Ascending aorta (tissue), 2 donors: Measurements from ENCODE around the gene HSD3B7. TPM values are rescaled to one million over a fixed set of nuclear protein-coding genes. Genes with fewer than 3 reads are reported as not detected.

Source experiments
- DNase-seq, 2 donors: peaks; one replicate each; pipeline ENCODE4 v3.0.0-alpha.2; 2019; ENCODE audit warnings: low spot score in 2 of 2
- H3K27ac ChIP-seq, 2 donors: fragments of 200-600 bp; sonication (generic); one replicate each; pipeline ENCODE4 v1.5.1; 2016 to 2017; ENCODE audit warnings: mild to moderate bottlenecking in 1 of 2
- H3K27me3 ChIP-seq: fragments of 200-600 bp; sonication (generic); one replicate; pipeline ENCODE4 v1.5.1; 2017
- H3K36me3 ChIP-seq, 2 donors: fragments of 200-600 bp; sonication (generic); one replicate each; pipeline ENCODE4 v1.5.1; 2016
- H3K4me1 ChIP-seq, 2 donors: fragments of 200-600 bp; sonication (generic); one replicate each; pipeline ENCODE4 v1.5.1; 2016 to 2017; ENCODE audit warnings: mild to moderate bottlenecking in 1 of 2
- H3K4me3 ChIP-seq, 2 donors: fragments of 200-600 bp; sonication (generic); one replicate each; pipeline ENCODE4 v1.5.1; 2016 to 2017; ENCODE audit warnings: mild to moderate bottlenecking in 1 of 2
- H3K9me3 ChIP-seq, 2 donors: fragments of 200-600 bp; sonication (generic); one replicate each; pipeline ENCODE4 v1.5.1; 2016
- CTCF ChIP-seq, 3 experiments: fragments of 200-600 bp in 2 of 3; fragments of 450-650 bp in 1 of 3; sonication (generic) in 2 of 3; IDR thresholded peaks; one replicate each; pipeline ENCODE4 v1.5.1; 2016 to 2019; ENCODE audit warnings: antibody characterized with exemption in 3 of 3, mild to moderate bottlenecking in 1 of 3, moderate library complexity in 1 of 3
- intact Hi-C: fragments of 100-400 bp; cut with DNase I; formaldehyde crosslinking; loops from one replicate; pipeline ENCODE4 v1.15.1; 2023
- total RNA-seq: library from RNA; depleted of rRNA; stranded (reverse); fragments of >200 nt; gene quantifications from one replicate; pipeline ENCODE4 v1.1.0, GENCODE V29; 2016

The HSD3B7 gene
- total RNA-seq, 1 donor from 2014 or later: 35.2 TPM

- no peak for TF ChIP-seq CTCF (IDR thresholded peaks at IDR 0.05)
- intact Hi-C loops: no loop called here
- no peaks in the 10 kb centered on the region for H3K9me3 ChIP-seq
- no peak for DNase-seq
- H3K4me3 ChIP-seq: no peak overlapping the region
- H3K27ac ChIP-seq: no peak overlapping the region
- H3K4me1 ChIP-seq: no peaks in the 10 kb centered on the region
- no peaks in the 10 kb centered on the region for H3K27me3 ChIP-seq
- H3K36me3 ChIP-seq: no peaks in the 10 kb centered on the region
Observed at GRCh38 chr16:31020536-31020935, 35.5 kb downstream of the HSD3B7 start.

- intact Hi-C loops: no loop called here
- H3K9me3 ChIP-seq: no peaks in the 10 kb centered on the region
- TF ChIP-seq CTCF (IDR thresholded peaks at IDR 0.05): no peak
Observed at GRCh38 chr16:31022544-31023251, 37.7 kb downstream of the HSD3B7 start.

GRCh38 chr16:31023252-31023602, 38.2 kb downstream of the HSD3B7 start:
- Histone ChIP-seq H3K27ac (no peak overlapping the region), H3K4me3 (no peak overlapping the region), H3K36me3 (no peaks in the 10 kb centered on the region), H3K9me3 (no peaks in the 10 kb centered on the region), H3K27me3 (no peaks in the 10 kb centered on the region), H3K4me1 (no peaks in the 10 kb centered on the region)
- TF ChIP-seq CTCF (IDR thresholded peaks at IDR 0.05): no peak
- DNase-seq: no peak
- intact Hi-C loops: no loop called here

More at GRCh38 chr16:31022544-31023251, 37.7 kb downstream of the HSD3B7 start:
- Histone ChIP-seq H3K4me1 (no peaks in the 10 kb centered on the region), H3K4me3 (no peak overlapping the region), H3K27me3 (no peaks in the 10 kb centered on the region), H3K36me3 (no peaks in the 10 kb centered on the region), H3K27ac (no peak overlapping the region)
- no peak for DNase-seq

GRCh38 chr16:31023627-31024226, 38.7 kb downstream of the HSD3B7 start:
- intact Hi-C loops: no loop called here
- Histone ChIP-seq H3K27me3 (no peaks in the 10 kb centered on the region), H3K4me3 (no peak overlapping the region), H3K9me3 (no peaks in the 10 kb centered on the region), H3K4me1 (no peaks in the 10 kb centered on the region), H3K27ac (no peak overlapping the region), H3K36me3 (no peaks in the 10 kb centered on the region)
- no peak for DNase-seq
- no peak for TF ChIP-seq CTCF (IDR thresholded peaks at IDR 0.05)

GRCh38 chr16:31025339-31025738, 40.3 kb downstream of the HSD3B7 start:
- no peak for TF ChIP-seq CTCF (IDR thresholded peaks at IDR 0.05)
- no peak for DNase-seq
- H3K4me1 ChIP-seq: no peaks in the 10 kb centered on the region
- H3K36me3 ChIP-seq: no peaks in the 10 kb centered on the region
- H3K4me3 ChIP-seq: no peak overlapping the region
- no peaks in the 10 kb centered on the region for H3K9me3 ChIP-seq
- H3K27me3 ChIP-seq: no peaks in the 10 kb centered on the region
- intact Hi-C loops: no loop called here
- H3K27ac ChIP-seq: no peak overlapping the region
